Ectodermal cell (in vitro differentiated cells): Measurements from ENCODE around the gene DOCK8.

Experiments used
- H3K27ac ChIP-seq: 2 replicates; pipeline ENCODE4 v1.7.0; 2013; ENCODE audit warnings: mild to moderate bottlenecking, low read depth, low read length; ENCODE audit not compliant: insufficient read depth, poor library complexity, severe bottlenecking
- H3K27me3 ChIP-seq: 2 replicates; pipeline ENCODE4 v1.7.0; 2013; ENCODE audit warnings: mild to moderate bottlenecking, low read length; ENCODE audit not compliant: insufficient read depth, control insufficient read depth, poor library complexity, severe bottlenecking
- H3K36me3 ChIP-seq: one replicate; pipeline ENCODE4 v1.7.0; 2013; ENCODE audit warnings: low read length; ENCODE audit not compliant: control insufficient read depth, insufficient read depth
- H3K4me1 ChIP-seq: one replicate; pipeline ENCODE4 v1.7.0; 2013; ENCODE audit warnings: low read length; ENCODE audit not compliant: control insufficient read depth, insufficient read depth
- H3K4me3 ChIP-seq: 2 replicates; pipeline ENCODE4 v1.7.0; 2013; ENCODE audit warnings: low read depth, low read length, control low read depth; ENCODE audit not compliant: insufficient read depth
- H3K9me3 ChIP-seq: 2 replicates; pipeline ENCODE4 v1.7.0; 2013; ENCODE audit warnings: mild to moderate bottlenecking, low read length, moderate library complexity; ENCODE audit not compliant: control insufficient read depth
- WGBS, 2 experiments: methylation state at CpG; one replicate each; pipeline ENCODE4 v1.1.7; 2013; ENCODE audit warnings: missing lambda C conversion rate in 2 of 2; 5-methylcytosine and 5-hydroxymethylcytosine counted together

DOCK8 gene

DNA sequence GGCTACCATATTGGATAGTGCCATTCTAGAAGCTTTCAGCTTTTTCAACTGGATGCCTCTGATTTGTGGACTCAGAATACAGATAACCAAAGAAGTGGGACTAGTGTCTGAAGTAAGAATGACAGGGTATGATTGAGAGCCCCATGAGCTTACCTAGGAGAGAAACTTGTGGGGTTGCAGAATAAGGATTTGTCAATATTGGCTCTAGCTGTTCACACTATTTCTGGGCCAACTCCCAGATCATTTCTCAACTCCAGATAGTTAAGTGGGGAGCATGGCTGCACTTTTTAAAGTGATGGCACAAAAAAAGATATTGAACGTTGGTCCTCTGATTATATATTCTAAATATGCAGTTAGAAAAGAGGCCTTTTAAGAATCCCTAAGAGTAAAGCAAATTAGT lies 252.1 kb downstream of the DOCK8 start:
- H3K36me3 ChIP-seq: no peaks in the 10 kb centered on the region
- no peak overlapping the region for H3K4me3 ChIP-seq
- H3K27me3 ChIP-seq: no peaks in the 10 kb centered on the region
- peaks cover 8% of the 10 kb centered on the region for H3K4me1 ChIP-seq
- no peaks in the 10 kb centered on the region for H3K9me3 ChIP-seq
- 100% methylated on average over 1 of the region's 1 CpG for WGBS, 2 experiments
- no peak overlapping the region for H3K27ac ChIP-seq

GRCh38 chr9:468766-469426 lies 254.2 kb downstream of the DOCK8 start:
- Histone ChIP-seq H3K4me1 (peaks cover 8% of the 10 kb centered on the region), H3K4me3 (no peak overlapping the region), H3K27ac (no peak overlapping the region), H3K9me3 (no peaks in the 10 kb centered on the region), H3K27me3 (no peaks in the 10 kb centered on the region), H3K36me3 (no peaks in the 10 kb centered on the region)
- WGBS, 2 experiments: 85% methylated on average over 6 to 8 of the region's 8 CpGs

- Histone ChIP-seq H3K4me1 (peaks cover 8% of the 10 kb centered on the region), H3K9me3 (no peaks in the 10 kb centered on the region), H3K27ac (peak overlapping the region; percentile 68), H3K4me3 (peak overlapping the region; percentile 52), H3K27me3 (no peaks in the 10 kb centered on the region), H3K36me3 (no peaks in the 10 kb centered on the region)
- WGBS, 2 experiments: 10 to 11% methylated on average over 49 of the region's 49 CpGs
Measured at GRCh38 chr9:469672-470551, 255.2 kb downstream of the DOCK8 start.

- H3K27ac ChIP-seq: no peak overlapping the region
- no peaks in the 10 kb centered on the region for H3K27me3 ChIP-seq
- peak overlapping the region; percentile 52 for H3K4me3 ChIP-seq
- peaks cover 8% of the 10 kb centered on the region for H3K4me1 ChIP-seq
- H3K9me3 ChIP-seq: no peaks in the 10 kb centered on the region
- no peaks in the 10 kb centered on the region for H3K36me3 ChIP-seq
- 65 to 70% methylated on average over 9 of the region's 9 CpGs for whole genome bisulfite sequencing, 2 experiments
Measured at GRCh38 chr9:470552-471194, 256.0 kb downstream of the DOCK8 start.

GRCh38 chr9:471320-471719 lies 256.7 kb downstream of the DOCK8 start:
- no peak overlapping the region for H3K27ac ChIP-seq
- 92 to 100% methylated on average over 4 of the region's 4 CpGs for WGBS, 2 experiments
- H3K36me3 ChIP-seq: no peaks in the 10 kb centered on the region
- no peak overlapping the region for H3K4me3 ChIP-seq
- no peaks in the 10 kb centered on the region for H3K27me3 ChIP-seq
- H3K4me1 ChIP-seq: peaks cover 8% of the 10 kb centered on the region
- H3K9me3 ChIP-seq: no peaks in the 10 kb centered on the region

- H3K4me1 ChIP-seq: peaks cover 8% of the 10 kb centered on the region
- no peak overlapping the region for H3K4me3 ChIP-seq
- no peaks in the 10 kb centered on the region for H3K27me3 ChIP-seq
- 88 to 91% methylated on average over 7 of the region's 7 CpGs for WGBS, 2 experiments
- no peak overlapping the region for H3K27ac ChIP-seq
- no peaks in the 10 kb centered on the region for H3K36me3 ChIP-seq
- H3K9me3 ChIP-seq: no peaks in the 10 kb centered on the region
Measured at GRCh38 chr9:472479-473075, 257.9 kb downstream of the DOCK8 start.

DNA sequence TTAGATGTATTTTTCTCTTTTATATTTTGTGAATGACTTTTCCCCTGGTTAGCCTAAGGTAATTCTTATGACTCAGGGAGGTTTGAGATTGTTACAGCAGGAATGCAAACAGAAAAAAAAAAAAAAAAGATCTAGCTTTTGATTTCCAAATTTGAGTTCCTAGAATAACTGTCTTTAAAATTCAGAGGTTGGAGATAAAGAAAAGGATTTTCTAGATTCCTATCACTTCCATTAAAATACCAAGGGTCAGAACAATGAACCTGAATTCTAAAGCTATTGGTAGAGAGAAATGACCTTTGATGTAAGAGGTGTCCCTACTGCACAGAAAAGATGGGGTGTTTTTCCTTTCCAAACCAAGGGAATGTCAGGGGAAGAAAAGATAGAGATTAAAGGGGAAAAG lies 262.5 kb downstream of the DOCK8 start:
- Histone ChIP-seq H3K4me1 (no peaks in the 10 kb centered on the region), H3K9me3 (no peaks in the 10 kb centered on the region)

GRCh38 chr9:479304-479970 lies 264.8 kb downstream of the DOCK8 start:
- H3K27ac ChIP-seq: no peak overlapping the region
- H3K4me3 ChIP-seq: no peak overlapping the region
- no peaks in the 10 kb centered on the region for H3K27me3 ChIP-seq
- H3K4me1 ChIP-seq: no peaks in the 10 kb centered on the region
- H3K36me3 ChIP-seq: no peaks in the 10 kb centered on the region
- H3K9me3 ChIP-seq: no peaks in the 10 kb centered on the region
- WGBS, 2 experiments: 95% methylated on average over 4 of the region's 4 CpGs

More for the DNA sequence above, 262.5 kb downstream of the DOCK8 start:
- H3K36me3 ChIP-seq: no peaks in the 10 kb centered on the region
- H3K4me3 ChIP-seq: no peak overlapping the region
- H3K27ac ChIP-seq: no peak overlapping the region
- H3K27me3 ChIP-seq: no peaks in the 10 kb centered on the region

- Histone ChIP-seq H3K36me3 (no peaks in the 10 kb centered on the region), H3K4me3 (no peak overlapping the region), H3K9me3 (no peaks in the 10 kb centered on the region), H3K27me3 (no peaks in the 10 kb centered on the region), H3K4me1 (no peaks in the 10 kb centered on the region), H3K27ac (no peak overlapping the region)
- 96 to 100% methylated on average over 3 of the region's 3 CpGs for WGBS, 2 experiments
Measured at GRCh38 chr9:479971-480350, 265.3 kb downstream of the DOCK8 start.
